ENCODE measurements around the gene INSIG1. TPM values are rescaled to one million over a fixed set of nuclear protein-coding genes. Genes with fewer than 3 reads are reported as not detected.

Gene INSIG1
- total and polyA plus RNA-seq, 2 donors from 2014 or later, result 24.6 to 25.7 TPM

DNA sequence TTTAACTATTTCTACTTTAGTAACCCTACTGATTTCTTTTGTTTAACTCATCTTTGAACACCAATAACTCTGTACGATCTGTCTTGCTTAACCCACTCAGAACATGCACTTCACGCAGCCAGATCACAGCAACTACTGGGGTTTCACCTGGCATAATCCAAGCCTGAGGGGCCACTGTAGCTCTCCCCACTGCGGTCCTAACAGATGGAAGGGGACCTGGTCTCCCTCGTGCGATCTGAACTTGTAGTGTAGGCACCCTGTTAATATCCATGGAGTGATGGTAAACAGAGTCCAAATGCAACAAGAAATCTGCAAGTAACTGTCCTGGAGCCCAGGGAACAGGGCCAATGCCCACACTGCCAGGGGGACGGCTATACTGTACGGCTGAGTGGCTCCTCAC lies 45.5 kb downstream of the INSIG1 start:
- DNase-seq (no peak), FAIRE-seq (no peak)
- H3K4me1 ChIP-seq (ENCODE audit: control insufficient read depth in 2 of 3, insufficient read depth in 2 of 3, low read depth in 1 of 3, low read length in 3 of 3), result peaks cover 0 to 5% (median 0%) of the 10 kb centered on the region in 3 donors
- no peak overlapping the region for H3K4me3 ChIP-seq (ENCODE audit: low read length in 3 of 3)
- H3K27ac ChIP-seq (ENCODE audit: low read depth in 2 of 2, low read length in 2 of 2), result no peak overlapping the region
- H3K36me3 ChIP-seq (ENCODE audit: control insufficient read depth in 2 of 3, insufficient read depth in 3 of 3, low read length in 3 of 3), result no peaks in the 10 kb centered on the region
- H3K9ac ChIP-seq (ENCODE audit: low read length in 3 of 3), result no peak overlapping the region
- intact Hi-C loops (cut with DNase I), result loop anchor here (5.0 kb wide), 1 partner anchor 156 kb away; no protein-coding TSS in a partner anchor
- TF ChIP-seq CTCF (IDR thresholded peaks at IDR 0.05; ENCODE audit: borderline replicate concordance, extremely low read depth, insufficient read depth), result no peak
- H3K27me3 ChIP-seq (ENCODE audit: control insufficient read depth, insufficient read depth, low read length), result no peaks in the 10 kb centered on the region
- H3K9me3 ChIP-seq (ENCODE audit: control insufficient read depth in 2 of 3, insufficient read depth in 1 of 3, low read length in 3 of 3), result no peaks in the 10 kb centered on the region

DNA sequence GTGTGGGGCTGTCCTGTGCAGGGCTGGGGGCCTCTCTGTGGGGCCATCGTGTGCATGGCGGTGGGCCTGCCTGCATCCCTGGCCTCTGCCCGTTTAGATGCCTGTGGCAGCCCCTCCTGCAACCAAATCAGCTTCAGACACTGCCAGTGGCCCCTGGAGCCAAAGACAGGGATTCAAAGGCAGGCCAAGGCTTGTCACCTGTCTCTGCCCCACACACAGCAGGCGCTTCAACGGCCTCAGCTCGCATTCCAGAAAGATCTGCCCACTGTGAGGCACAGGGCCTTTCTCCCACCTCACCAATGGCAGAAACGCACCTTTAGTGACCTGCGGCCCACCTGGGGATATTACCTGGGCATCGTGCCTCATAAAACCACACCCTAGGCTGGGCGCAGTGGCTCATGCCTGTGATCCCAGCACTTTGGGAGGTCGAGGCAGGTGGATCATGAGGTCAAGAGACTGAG lies 46.0 kb downstream of the INSIG1 start:
- no peak overlapping the region for H3K4me3 ChIP-seq (ENCODE audit: low read length in 3 of 3)
- no peaks in the 10 kb centered on the region for H3K27me3 ChIP-seq (ENCODE audit: control insufficient read depth, insufficient read depth, low read length)
- H3K27ac ChIP-seq (ENCODE audit: low read depth in 2 of 2, low read length in 2 of 2), result no peak overlapping the region
- H3K9me3 ChIP-seq (ENCODE audit: control insufficient read depth in 2 of 3, insufficient read depth in 1 of 3, low read length in 3 of 3), result no peaks in the 10 kb centered on the region
- no peak for TF ChIP-seq CTCF (IDR thresholded peaks at IDR 0.05; ENCODE audit: borderline replicate concordance, extremely low read depth, insufficient read depth)
- no peak overlapping the region for H3K9ac ChIP-seq (ENCODE audit: low read length in 3 of 3)
- DNase-seq (no peak), FAIRE-seq (no peak)
- no peaks in the 10 kb centered on the region for H3K36me3 ChIP-seq (ENCODE audit: control insufficient read depth in 2 of 3, insufficient read depth in 3 of 3, low read length in 3 of 3)
- intact Hi-C loops (cut with DNase I), result loop anchor here (5.0 kb wide), 1 partner anchor 156 kb away; no protein-coding TSS in a partner anchor
- peaks cover 0 to 5% (median 0%) of the 10 kb centered on the region in 3 donors for H3K4me1 ChIP-seq (ENCODE audit: control insufficient read depth in 2 of 3, insufficient read depth in 2 of 3, low read depth in 1 of 3, low read length in 3 of 3)

DNA sequence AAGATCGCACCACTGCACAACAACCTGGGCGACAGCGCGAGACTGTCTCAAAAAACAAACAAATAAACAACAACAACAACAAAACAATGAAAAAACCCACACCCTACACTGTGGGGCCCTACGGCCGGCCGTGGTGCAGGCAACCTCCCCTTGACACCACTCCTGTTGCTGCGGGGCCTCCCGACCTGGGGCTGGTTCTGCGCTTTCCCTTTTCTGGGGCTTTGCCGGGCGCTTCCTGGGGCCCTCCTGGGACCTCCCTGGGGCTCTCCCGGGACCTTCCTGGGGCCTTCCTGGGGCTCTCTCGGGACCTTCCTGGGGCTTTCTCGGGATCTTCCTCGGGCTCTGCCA lies 46.6 kb downstream of the INSIG1 start:
- no peaks in the 10 kb centered on the region for H3K27me3 ChIP-seq (ENCODE audit: control insufficient read depth, insufficient read depth, low read length)
- intact Hi-C loops (cut with DNase I), result loop anchor here (5.0 kb wide), 1 partner anchor 157 kb away; no protein-coding TSS in a partner anchor
- FAIRE-seq (no peak), DNase-seq (peak in 1 of 5 donors; percentile 45)
- H3K4me1 ChIP-seq (ENCODE audit: control insufficient read depth in 2 of 3, insufficient read depth in 2 of 3, low read depth in 1 of 3, low read length in 3 of 3), result peaks cover 0 to 5% (median 0%) of the 10 kb centered on the region in 3 donors
- no peak for TF ChIP-seq CTCF (IDR thresholded peaks at IDR 0.05; ENCODE audit: borderline replicate concordance, extremely low read depth, insufficient read depth)
- no peak overlapping the region for H3K4me3 ChIP-seq (ENCODE audit: low read length in 3 of 3)
- H3K36me3 ChIP-seq (ENCODE audit: control insufficient read depth in 2 of 3, insufficient read depth in 3 of 3, low read length in 3 of 3), result no peaks in the 10 kb centered on the region
- no peak overlapping the region for H3K9ac ChIP-seq (ENCODE audit: low read length in 3 of 3)
- H3K9me3 ChIP-seq (ENCODE audit: control insufficient read depth in 2 of 3, insufficient read depth in 1 of 3, low read length in 3 of 3), result no peaks in the 10 kb centered on the region
- no peak overlapping the region for H3K27ac ChIP-seq (ENCODE audit: low read depth in 2 of 2, low read length in 2 of 2)
